Nephron progenitor cell (in vitro differentiated cells): Measurements from ENCODE around the gene GNB1L.

Experiments used
- DNase-seq: peaks from one replicate; pipeline ENCODE4 v3.0.0; 2021
- H3K27ac Mint-ChIP-seq: 2 replicates; pipeline ENCODE4 v1.8.0; 2021; ENCODE audit warnings: mild to moderate bottlenecking, moderate library complexity, mixed read lengths
- H3K27me3 Mint-ChIP-seq: 2 replicates; pipeline ENCODE4 v1.8.0; 2021; ENCODE audit warnings: mild to moderate bottlenecking, low read depth, mixed read lengths; ENCODE audit not compliant: poor library complexity
- H3K36me3 Mint-ChIP-seq: 2 replicates; pipeline ENCODE4 v1.8.0; 2021; ENCODE audit warnings: low read depth, mixed read lengths
- H3K4me1 Mint-ChIP-seq: 2 replicates; pipeline ENCODE4 v1.8.0; 2021; ENCODE audit warnings: mixed read lengths
- H3K4me3 Mint-ChIP-seq: 2 replicates; pipeline ENCODE4 v1.8.0; 2021; ENCODE audit warnings: mild to moderate bottlenecking, moderate library complexity, mixed read lengths
- H3K9me3 Mint-ChIP-seq: 2 replicates; pipeline ENCODE4 v1.8.0; 2021; ENCODE audit warnings: mild to moderate bottlenecking, moderate library complexity, mixed read lengths
- TF ChIP-seq, protein P1 (sequence below): fragments of 200-600 bp; sonication (generic); IDR thresholded peaks from 2 replicates; pipeline ENCODE4 v1.5.0; 2021; ENCODE audit warnings: antibody characterized with exemption

Gene GNB1L

GRCh38 chr22:19818324-19819207 is 36.1 kb downstream of the GNB1L start:
- TF ChIP-seq, protein P1, sequence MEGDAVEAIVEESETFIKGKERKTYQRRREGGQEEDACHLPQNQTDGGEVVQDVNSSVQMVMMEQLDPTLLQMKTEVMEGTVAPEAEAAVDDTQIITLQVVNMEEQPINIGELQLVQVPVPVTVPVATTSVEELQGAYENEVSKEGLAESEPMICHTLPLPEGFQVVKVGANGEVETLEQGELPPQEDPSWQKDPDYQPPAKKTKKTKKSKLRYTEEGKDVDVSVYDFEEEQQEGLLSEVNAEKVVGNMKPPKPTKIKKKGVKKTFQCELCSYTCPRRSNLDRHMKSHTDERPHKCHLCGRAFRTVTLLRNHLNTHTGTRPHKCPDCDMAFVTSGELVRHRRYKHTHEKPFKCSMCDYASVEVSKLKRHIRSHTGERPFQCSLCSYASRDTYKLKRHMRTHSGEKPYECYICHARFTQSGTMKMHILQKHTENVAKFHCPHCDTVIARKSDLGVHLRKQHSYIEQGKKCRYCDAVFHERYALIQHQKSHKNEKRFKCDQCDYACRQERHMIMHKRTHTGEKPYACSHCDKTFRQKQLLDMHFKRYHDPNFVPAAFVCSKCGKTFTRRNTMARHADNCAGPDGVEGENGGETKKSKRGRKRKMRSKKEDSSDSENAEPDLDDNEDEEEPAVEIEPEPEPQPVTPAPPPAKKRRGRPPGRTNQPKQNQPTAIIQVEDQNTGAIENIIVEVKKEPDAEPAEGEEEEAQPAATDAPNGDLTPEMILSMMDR, result no peak
- Mint-ChIP-seq H3K36me3 (no peaks in the 10 kb centered on the region), H3K4me3 (no peak overlapping the region), H3K4me1 (peaks cover 12% of the 10 kb centered on the region), H3K9me3 (no peaks in the 10 kb centered on the region), H3K27ac (no peak overlapping the region), H3K27me3 (peaks cover 16% of the 10 kb centered on the region)
- DNase-seq, result no peak

DNA sequence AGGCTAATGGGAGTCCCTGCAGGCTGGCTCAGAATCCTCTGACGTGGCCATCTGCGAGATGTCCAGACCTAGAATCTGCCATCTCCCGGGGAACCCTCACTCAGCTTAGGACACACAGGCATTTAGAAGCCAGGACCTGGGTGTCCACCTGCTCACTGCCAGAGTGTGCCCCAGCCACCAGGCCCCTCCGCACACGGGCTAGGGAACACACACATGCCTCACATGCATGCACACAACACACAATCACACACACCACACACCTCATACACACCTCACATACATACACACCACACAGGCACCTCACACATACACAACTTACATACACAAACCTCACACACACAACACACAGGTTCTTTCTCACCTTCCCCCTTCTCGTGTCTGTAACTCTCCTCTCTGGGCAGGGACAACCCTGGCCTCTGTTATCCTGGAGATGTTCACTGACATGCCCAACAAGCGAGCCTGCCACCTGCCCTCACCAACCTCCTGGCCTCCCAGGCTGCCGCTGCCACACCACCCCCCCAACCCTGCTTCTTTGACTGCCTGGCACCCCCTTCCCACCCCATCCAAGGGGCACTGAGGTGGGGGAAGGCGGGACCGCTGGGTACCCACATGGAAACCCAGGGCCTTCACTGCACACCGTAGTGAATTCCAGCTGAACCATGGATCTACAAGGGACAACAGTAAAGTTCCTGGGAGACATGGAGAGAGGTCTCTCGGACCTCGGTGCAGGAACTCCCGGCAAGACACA is 38.1 kb downstream of the GNB1L start:
- H3K4me1 Mint-ChIP-seq, result peaks cover 10% of the 10 kb centered on the region
- peaks cover 20% of the 10 kb centered on the region for H3K27me3 Mint-ChIP-seq
- peaks cover 5% of the 10 kb centered on the region for H3K36me3 Mint-ChIP-seq
- peak overlapping the region; percentile 18 for H3K4me3 Mint-ChIP-seq
- no peaks in the 10 kb centered on the region for H3K9me3 Mint-ChIP-seq
- TF ChIP-seq, protein P1, result no peak
- no peak overlapping the region for H3K27ac Mint-ChIP-seq
- DNase-seq, result no peak

GRCh38 chr22:19815823-19816290 is 38.8 kb downstream of the GNB1L start:
- no peaks in the 10 kb centered on the region for H3K9me3 Mint-ChIP-seq
- no peak overlapping the region for H3K27ac Mint-ChIP-seq
- peaks cover 5% of the 10 kb centered on the region for H3K36me3 Mint-ChIP-seq
- peaks cover 20% of the 10 kb centered on the region for H3K27me3 Mint-ChIP-seq
- TF ChIP-seq, protein P1, result no peak
- no peak overlapping the region for H3K4me3 Mint-ChIP-seq
- DNase-seq, result no peak
- H3K4me1 Mint-ChIP-seq, result peaks cover 10% of the 10 kb centered on the region

- no peak overlapping the region for H3K27ac Mint-ChIP-seq
- H3K4me1 Mint-ChIP-seq, result peaks cover 10% of the 10 kb centered on the region
- peaks cover 20% of the 10 kb centered on the region for H3K27me3 Mint-ChIP-seq
- peaks cover 5% of the 10 kb centered on the region for H3K36me3 Mint-ChIP-seq
- no peak overlapping the region for H3K4me3 Mint-ChIP-seq
- TF ChIP-seq, protein P1, result no peak
- no peaks in the 10 kb centered on the region for H3K9me3 Mint-ChIP-seq
- no peak for DNase-seq
These were observed 39.4 kb downstream of the GNB1L start for GRCh38 chr22:19815093-19815822.

- TF ChIP-seq, protein P1, result no peak
- H3K4me1 Mint-ChIP-seq, result peaks cover 10% of the 10 kb centered on the region
- DNase-seq, result no peak
- H3K36me3 Mint-ChIP-seq, result peaks cover 5% of the 10 kb centered on the region
- peaks cover 21% of the 10 kb centered on the region for H3K27me3 Mint-ChIP-seq
- H3K4me3 Mint-ChIP-seq, result no peak overlapping the region
- H3K9me3 Mint-ChIP-seq, result no peaks in the 10 kb centered on the region
- H3K27ac Mint-ChIP-seq, result no peak overlapping the region
These were observed 40.2 kb downstream of the GNB1L start for GRCh38 chr22:19814428-19814827.
